Mesodermal cell (in vitro differentiated cells): ENCODE data around the gene SIAH1.
"Not testable (repeated sequence)": the region's sequence is repeated elsewhere in the genome, so short reads cannot be mapped to it uniquely, and the experiment has no call there.

ENCODE experiments used
- H3K27ac ChIP-seq: 2 replicates; pipeline ENCODE4 v1.7.0; 2013; ENCODE audit warnings: mild to moderate bottlenecking, low read depth, low read length, moderate library complexity; ENCODE audit not compliant: severe bottlenecking
- H3K36me3 ChIP-seq: 2 replicates; pipeline ENCODE4 v1.7.1; 2013; ENCODE audit warnings: mild to moderate bottlenecking, low read length, moderate library complexity; ENCODE audit not compliant: control insufficient read depth, insufficient read depth
- H3K4me1 ChIP-seq: one replicate; pipeline ENCODE4 v1.7.1; 2013; ENCODE audit warnings: mild to moderate bottlenecking, low read length; ENCODE audit not compliant: insufficient read depth, control insufficient read depth, poor library complexity, severe bottlenecking
- H3K4me3 ChIP-seq: 2 replicates; pipeline ENCODE4 v1.7.0; 2013; ENCODE audit warnings: low read length, control low read depth, mild to moderate bottlenecking; ENCODE audit not compliant: insufficient read depth, poor library complexity, severe bottlenecking; ENCODE audit errors: extremely low read depth
- H3K9me3 ChIP-seq: 2 replicates; pipeline ENCODE4 v1.7.1; 2013; ENCODE audit warnings: mild to moderate bottlenecking, low read length, moderate library complexity; ENCODE audit not compliant: control insufficient read depth
- WGBS, 2 experiments: methylation state at CpG; one replicate each; pipeline ENCODE4 v1.1.5; 2013; ENCODE audit warnings: missing lambda C conversion rate in 2 of 2; ENCODE audit not compliant: insufficient coverage in 2 of 2; 5-methylcytosine and 5-hydroxymethylcytosine counted together

SIAH1 gene

GRCh38 chr16:48374255-48374654 is 11.0 kb downstream of the SIAH1 start:
- Histone ChIP-seq H3K9me3 (no peaks in the 10 kb centered on the region), H3K4me3 (no peak overlapping the region), H3K36me3 (no peaks in the 10 kb centered on the region), H3K27ac (no peak overlapping the region), H3K4me1 (peaks cover 14% of the 10 kb centered on the region)
- WGBS, 2 experiments: 100% methylated on average over 1 of the region's 2 CpGs; no CpG with 5 or more reads in 1 of the 2 experiments

GRCh38 chr16:48373258-48374029 is 11.8 kb downstream of the SIAH1 start:
- Histone ChIP-seq H3K4me3 (no peak overlapping the region), H3K4me1 (peaks cover 14% of the 10 kb centered on the region), H3K9me3 (no peaks in the 10 kb centered on the region), H3K27ac (no peak overlapping the region), H3K36me3 (no peaks in the 10 kb centered on the region)
- WGBS, 2 experiments: 89 to 90% methylated on average over 2 of the region's 4 CpGs

GRCh38 chr16:48372744-48373143 is 12.5 kb downstream of the SIAH1 start:
- Histone ChIP-seq H3K4me1 (peaks cover 14% of the 10 kb centered on the region), H3K9me3 (no peaks in the 10 kb centered on the region), H3K4me3 (no peak overlapping the region), H3K27ac (no peak overlapping the region), H3K36me3 (no peaks in the 10 kb centered on the region)
- 92 to 97% methylated on average over 3 to 4 of the region's 4 CpGs for WGBS, 2 experiments

- H3K9me3 ChIP-seq: no peaks in the 10 kb centered on the region
- peaks cover 17% of the 10 kb centered on the region for H3K4me1 ChIP-seq
- no peak overlapping the region for H3K27ac ChIP-seq
- H3K4me3 ChIP-seq: no peak overlapping the region
- H3K36me3 ChIP-seq: no peaks in the 10 kb centered on the region
Measured at GRCh38 chr16:48371393-48371780, 13.8 kb downstream of the SIAH1 start.

- not testable (repeated sequence) for H3K36me3 ChIP-seq, H3K27ac ChIP-seq, H3K9me3 ChIP-seq, H3K4me3 ChIP-seq
- WGBS, 2 experiments: 93 to 94% methylated on average over 10 to 13 of the region's 18 CpGs
- H3K4me1 ChIP-seq: peaks cover 17% of the 10 kb centered on the region
Measured at GRCh38 chr16:48370668-48371392, 14.4 kb downstream of the SIAH1 start.

GRCh38 chr16:48370229-48370628 is 15.0 kb downstream of the SIAH1 start:
- peaks cover 21% of the 10 kb centered on the region for H3K4me1 ChIP-seq
- no peak overlapping the region for H3K27ac ChIP-seq
- no peaks in the 10 kb centered on the region for H3K36me3 ChIP-seq
- WGBS, 2 experiments: 92 to 100% methylated on average over 7 of the region's 8 CpGs
- no peaks in the 10 kb centered on the region for H3K9me3 ChIP-seq
- H3K4me3 ChIP-seq: no peak overlapping the region

GRCh38 chr16:48369765-48370164 is 15.4 kb downstream of the SIAH1 start:
- H3K36me3 ChIP-seq: no peaks in the 10 kb centered on the region
- H3K4me1 ChIP-seq: peaks cover 25% of the 10 kb centered on the region
- WGBS, 2 experiments: no CpG with 5 or more reads among the region's 1 CpG
- no peaks in the 10 kb centered on the region for H3K9me3 ChIP-seq
- no peak overlapping the region for H3K4me3 ChIP-seq
- no peak overlapping the region for H3K27ac ChIP-seq

- H3K4me3 ChIP-seq: no peak overlapping the region
- H3K4me1 ChIP-seq: peaks cover 17% of the 10 kb centered on the region
- H3K9me3 ChIP-seq: no peaks in the 10 kb centered on the region
- no CpG with 5 or more reads among the region's 2 CpGs for WGBS, 2 experiments
- H3K27ac ChIP-seq: peak overlapping the region; percentile 99
- no peaks in the 10 kb centered on the region for H3K36me3 ChIP-seq
Measured at GRCh38 chr16:48367441-48368049, 17.7 kb downstream of the SIAH1 start.

GRCh38 chr16:48366165-48367093 is 18.8 kb downstream of the SIAH1 start:
- H3K4me3 ChIP-seq: peak overlapping the region; percentile 53
- 14 to 19% methylated on average over 20 of the region's 21 CpGs for WGBS, 2 experiments
- H3K4me1 ChIP-seq: peaks cover 17% of the 10 kb centered on the region
- peaks cover 9% of the 10 kb centered on the region for H3K36me3 ChIP-seq
- no peaks in the 10 kb centered on the region for H3K9me3 ChIP-seq
- peak overlapping the region; percentile 99 for H3K27ac ChIP-seq

GRCh38 chr16:48365601-48366164 is 19.5 kb downstream of the SIAH1 start:
- H3K4me3 ChIP-seq: peak overlapping the region; percentile 53
- peaks cover 17% of the 10 kb centered on the region for H3K4me1 ChIP-seq
- H3K36me3 ChIP-seq: peaks cover 14% of the 10 kb centered on the region
- no peaks in the 10 kb centered on the region for H3K9me3 ChIP-seq
- H3K27ac ChIP-seq: peak overlapping the region; percentile 99
- 2% methylated on average over 15 to 29 of the region's 33 CpGs for WGBS, 2 experiments
